ENCODE measurements around the gene CDH5. TPM values are rescaled to one million over a fixed set of nuclear protein-coding genes. Genes with fewer than 3 reads are reported as not detected.

The CDH5 gene
- total RNA-seq, 1 donor from 2014 or later, result 38.3 TPM

DNA sequence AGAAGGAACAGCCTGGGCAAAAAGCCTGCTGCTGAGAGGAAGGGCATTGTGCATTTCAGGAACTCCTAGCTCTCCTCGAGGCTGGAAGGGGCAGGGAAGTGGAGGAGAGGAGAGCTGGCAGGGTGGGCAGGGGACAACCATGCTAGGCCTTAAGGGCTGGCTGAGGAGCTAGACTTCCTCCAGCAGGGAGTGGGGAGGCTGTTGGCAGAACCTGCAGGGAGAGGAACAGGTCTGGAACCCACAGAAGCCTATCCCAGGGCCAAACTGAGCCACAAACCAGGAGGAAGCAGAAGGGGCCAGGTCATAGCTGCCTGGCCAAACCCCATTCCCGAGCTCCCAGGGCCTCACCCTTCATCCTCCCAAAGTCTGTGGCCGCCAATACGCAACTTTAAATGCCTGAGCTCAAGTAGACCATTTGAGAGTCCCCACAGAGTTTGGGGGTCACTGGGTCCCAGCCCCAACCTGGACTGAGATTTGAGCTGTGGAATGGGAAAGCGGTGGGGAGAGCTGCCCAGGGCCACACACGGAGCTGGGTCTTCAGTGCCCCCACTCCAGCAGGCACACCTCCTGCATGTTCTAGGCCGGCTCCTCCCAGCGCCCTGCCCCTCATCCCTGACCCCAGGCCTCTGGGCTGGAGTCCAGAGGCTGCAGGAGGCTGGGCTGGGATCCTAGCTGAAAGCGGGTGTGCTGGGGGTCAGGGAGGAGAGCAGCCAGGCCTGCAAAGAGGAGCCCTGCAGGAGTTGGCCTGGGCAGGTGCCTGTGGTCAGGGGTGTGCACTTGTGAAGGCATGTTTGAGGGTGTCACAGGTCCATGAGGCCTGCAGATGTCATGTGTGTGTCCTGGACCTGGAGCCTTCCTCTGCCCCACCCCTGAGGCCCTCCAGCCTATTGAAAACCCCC is 4.5 kb downstream of the CDH5 start:
- intact Hi-C loops (cut with DNase I), result no loop called here
- no peaks in the 10 kb centered on the region for H3K27me3 ChIP-seq
- no peaks in the 10 kb centered on the region for H3K9me3 ChIP-seq
- no peak overlapping the region for H3K27ac ChIP-seq
- no peak overlapping the region for H3K4me3 ChIP-seq
- DNase-seq (ENCODE audit: extremely low spot score in 2 of 2), result no peak
- H3K4me1 ChIP-seq, result peaks cover 7% of the 10 kb centered on the region
- TF ChIP-seq POLR2A (IDR thresholded peaks at IDR 0.05), result no peak
- TF ChIP-seq POLR2AphosphoS5 (IDR thresholded peaks at IDR 0.05; ENCODE audit: insufficient read depth in 1 of 2, low read depth in 1 of 2), result no peak
- TF ChIP-seq, protein P1, sequence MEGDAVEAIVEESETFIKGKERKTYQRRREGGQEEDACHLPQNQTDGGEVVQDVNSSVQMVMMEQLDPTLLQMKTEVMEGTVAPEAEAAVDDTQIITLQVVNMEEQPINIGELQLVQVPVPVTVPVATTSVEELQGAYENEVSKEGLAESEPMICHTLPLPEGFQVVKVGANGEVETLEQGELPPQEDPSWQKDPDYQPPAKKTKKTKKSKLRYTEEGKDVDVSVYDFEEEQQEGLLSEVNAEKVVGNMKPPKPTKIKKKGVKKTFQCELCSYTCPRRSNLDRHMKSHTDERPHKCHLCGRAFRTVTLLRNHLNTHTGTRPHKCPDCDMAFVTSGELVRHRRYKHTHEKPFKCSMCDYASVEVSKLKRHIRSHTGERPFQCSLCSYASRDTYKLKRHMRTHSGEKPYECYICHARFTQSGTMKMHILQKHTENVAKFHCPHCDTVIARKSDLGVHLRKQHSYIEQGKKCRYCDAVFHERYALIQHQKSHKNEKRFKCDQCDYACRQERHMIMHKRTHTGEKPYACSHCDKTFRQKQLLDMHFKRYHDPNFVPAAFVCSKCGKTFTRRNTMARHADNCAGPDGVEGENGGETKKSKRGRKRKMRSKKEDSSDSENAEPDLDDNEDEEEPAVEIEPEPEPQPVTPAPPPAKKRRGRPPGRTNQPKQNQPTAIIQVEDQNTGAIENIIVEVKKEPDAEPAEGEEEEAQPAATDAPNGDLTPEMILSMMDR (IDR thresholded peaks at IDR 0.05), result no peak
- no peaks in the 10 kb centered on the region for H3K36me3 ChIP-seq

DNA sequence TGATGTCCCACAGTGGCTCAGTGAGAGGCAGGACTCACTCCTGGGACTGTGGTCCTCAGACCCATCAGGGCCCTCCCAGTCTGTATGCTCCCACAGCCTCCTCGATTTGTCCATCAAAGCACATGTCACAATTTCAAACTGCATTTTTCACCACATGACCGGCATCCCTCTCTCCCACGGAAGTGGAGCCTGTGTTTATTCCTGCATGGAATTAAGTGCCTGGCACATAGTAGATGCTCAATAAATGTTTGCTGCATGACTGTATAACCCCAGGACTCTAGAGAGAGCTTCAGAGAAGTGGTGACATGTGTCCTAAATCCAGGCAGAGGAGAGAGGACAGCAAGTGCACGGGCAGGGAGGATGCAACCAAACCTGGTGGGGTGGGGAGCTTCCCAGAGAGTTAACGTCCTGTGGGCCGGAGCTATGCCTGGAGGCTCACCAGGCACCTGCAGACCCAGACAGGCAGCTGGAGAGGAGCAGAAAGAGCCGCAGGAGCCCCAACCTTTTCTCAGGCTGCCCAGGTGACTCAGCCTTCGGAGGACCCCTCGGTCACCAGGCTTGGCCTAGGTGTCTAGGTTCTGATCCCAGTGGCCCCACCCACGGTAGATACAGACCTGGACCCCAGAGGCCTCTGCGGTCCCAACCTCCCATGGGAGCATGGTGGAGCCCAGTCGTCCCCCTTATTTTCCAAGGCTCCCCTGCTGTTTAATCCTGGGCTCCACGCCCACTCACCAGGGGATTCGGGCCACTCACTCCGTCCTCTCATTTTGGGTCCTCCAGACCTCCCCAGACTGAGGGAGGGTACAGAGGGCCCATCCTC is 5.8 kb downstream of the CDH5 start:
- Histone ChIP-seq H3K4me3 (no peak overlapping the region), H3K9me3 (no peaks in the 10 kb centered on the region), H3K27ac (no peak overlapping the region), H3K4me1 (no peaks in the 10 kb centered on the region), H3K27me3 (no peaks in the 10 kb centered on the region), H3K36me3 (no peaks in the 10 kb centered on the region)
- intact Hi-C loops (cut with DNase I), result no loop called here
- DNase-seq (ENCODE audit: extremely low spot score in 2 of 2), result no peak
- TF ChIP-seq, protein P1 (IDR thresholded peaks at IDR 0.05), result no peak
- no peak for TF ChIP-seq POLR2A (IDR thresholded peaks at IDR 0.05)
- no peak for TF ChIP-seq POLR2AphosphoS5 (IDR thresholded peaks at IDR 0.05; ENCODE audit: insufficient read depth in 1 of 2, low read depth in 1 of 2)

- DNase-seq (ENCODE audit: extremely low spot score in 2 of 2), result no peak
- no peaks in the 10 kb centered on the region for H3K4me1 ChIP-seq
- no peak overlapping the region for H3K4me3 ChIP-seq
- no peaks in the 10 kb centered on the region for H3K36me3 ChIP-seq
- no peak for TF ChIP-seq POLR2AphosphoS5 (IDR thresholded peaks at IDR 0.05; ENCODE audit: insufficient read depth in 1 of 2, low read depth in 1 of 2)
- TF ChIP-seq, protein P1 (IDR thresholded peaks at IDR 0.05), result no peak
- no peak for TF ChIP-seq POLR2A (IDR thresholded peaks at IDR 0.05)
- H3K27me3 ChIP-seq, result no peaks in the 10 kb centered on the region
- no peak overlapping the region for H3K27ac ChIP-seq
- intact Hi-C loops (cut with DNase I), result no loop called here
- no peaks in the 10 kb centered on the region for H3K9me3 ChIP-seq
Measured at GRCh38 chr16:66372898-66373155, 6.3 kb downstream of the CDH5 start.

DNA sequence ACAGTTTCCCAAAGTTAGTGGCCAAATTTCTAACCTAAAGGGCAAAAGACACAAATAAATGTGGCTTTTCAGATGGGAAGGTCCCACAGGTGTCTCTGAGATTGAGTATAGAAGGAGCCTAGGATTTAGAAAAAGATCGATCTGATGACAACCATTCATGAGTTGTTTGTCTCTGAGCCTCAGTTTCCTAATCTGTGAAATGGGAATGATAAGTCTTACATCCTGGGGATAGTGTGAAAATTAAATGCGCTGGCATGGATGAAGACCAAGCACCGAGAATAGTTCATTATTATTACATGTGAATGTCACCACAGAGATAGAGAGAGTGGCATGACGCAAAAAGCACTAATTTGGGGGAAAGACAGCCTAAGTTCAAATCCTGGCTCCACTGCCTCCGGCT is 7.2 kb downstream of the CDH5 start:
- TF ChIP-seq, protein P1 (IDR thresholded peaks at IDR 0.05), result no peak
- TF ChIP-seq POLR2A (IDR thresholded peaks at IDR 0.05) (no peak), POLR2AphosphoS5 (IDR thresholded peaks at IDR 0.05; ENCODE audit: insufficient read depth in 1 of 2, low read depth in 1 of 2) (no peak)
- no peak for DNase-seq (ENCODE audit: extremely low spot score in 2 of 2)
- no peak overlapping the region for H3K27ac ChIP-seq
- H3K4me1 ChIP-seq, result no peaks in the 10 kb centered on the region
- H3K36me3 ChIP-seq, result no peaks in the 10 kb centered on the region
- H3K9me3 ChIP-seq, result no peaks in the 10 kb centered on the region
- H3K4me3 ChIP-seq, result no peak overlapping the region
- intact Hi-C loops (cut with DNase I), result no loop called here
- no peaks in the 10 kb centered on the region for H3K27me3 ChIP-seq

GRCh38 chr16:66374176-66374575 is 7.7 kb downstream of the CDH5 start:
- no peak overlapping the region for H3K4me3 ChIP-seq
- TF ChIP-seq, protein P1 (IDR thresholded peaks at IDR 0.05), result no peak
- TF ChIP-seq POLR2AphosphoS5 (IDR thresholded peaks at IDR 0.05; ENCODE audit: insufficient read depth in 1 of 2, low read depth in 1 of 2), result no peak
- no peak for TF ChIP-seq POLR2A (IDR thresholded peaks at IDR 0.05)
- no peaks in the 10 kb centered on the region for H3K9me3 ChIP-seq
- intact Hi-C loops (cut with DNase I), result no loop called here
- no peaks in the 10 kb centered on the region for H3K36me3 ChIP-seq
- no peak for DNase-seq (ENCODE audit: extremely low spot score in 2 of 2)
- no peaks in the 10 kb centered on the region for H3K27me3 ChIP-seq
- H3K27ac ChIP-seq, result no peak overlapping the region
- no peaks in the 10 kb centered on the region for H3K4me1 ChIP-seq

Data from vagina (tissue), 2 donors.